RPMI8226 (cell line): ENCODE results near the gene IFT52.
"Not testable (repeated sequence)": the region's sequence is repeated elsewhere in the genome, so short reads cannot be mapped to it uniquely, and the experiment has no call there.

Experiments used
- DNase-seq: peaks from one replicate; pipeline ENCODE4 v3.0.0-alpha.2; 2015

The IFT52 gene

GRCh38 chr20:43569282-43569681 is 21.5 kb upstream of the IFT52 start:
- no peak for DNase-seq

- no peak for DNase-seq
Measured at GRCh38 chr20:43570496-43570895, 20.2 kb upstream of the IFT52 start.

DNA sequence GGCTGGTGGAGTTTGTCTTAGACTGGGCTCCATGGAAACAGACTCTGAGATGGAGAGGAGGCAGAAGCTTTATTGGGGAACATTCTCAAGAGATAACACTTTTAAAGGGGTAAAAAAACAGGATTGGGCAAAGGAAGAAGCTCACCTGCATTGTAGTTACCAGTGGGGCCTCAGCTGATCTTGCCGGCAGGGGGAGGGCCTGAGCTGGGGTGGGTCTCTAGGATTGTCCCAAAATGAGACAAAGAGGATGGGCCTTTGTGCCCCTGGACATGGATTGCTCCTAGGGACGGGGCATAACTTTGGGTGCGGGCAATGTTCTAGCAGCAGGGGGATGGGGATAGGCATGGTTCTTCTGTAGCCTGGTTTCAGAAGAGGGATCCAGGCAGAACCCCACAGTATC is 19.4 kb upstream of the IFT52 start:
- no peak for DNase-seq

GRCh38 chr20:43571771-43572170 is 19.0 kb upstream of the IFT52 start:
- DNase-seq, result no peak

GRCh38 chr20:43572891-43573290 is 17.8 kb upstream of the IFT52 start:
- DNase-seq, result peak; percentile 52

DNA sequence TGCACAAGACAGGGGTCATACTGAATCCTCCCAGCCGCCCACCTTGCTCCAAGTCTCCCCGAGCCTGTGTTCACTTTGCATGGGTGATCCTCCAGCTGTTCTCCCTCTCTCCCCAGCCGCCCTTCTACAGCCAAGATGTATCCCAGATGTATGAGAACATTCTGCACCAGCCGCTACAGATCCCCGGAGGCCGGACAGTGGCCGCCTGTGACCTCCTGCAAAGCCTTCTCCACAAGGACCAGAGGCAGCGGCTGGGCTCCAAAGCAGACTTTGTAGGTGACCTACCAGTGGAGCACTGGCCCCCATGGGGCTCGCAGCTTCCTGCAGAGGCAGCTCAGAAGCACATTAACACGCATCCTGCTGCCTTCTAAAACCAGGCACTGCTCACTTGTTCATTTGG is 14.6 kb upstream of the IFT52 start:
- DNase-seq, result no peak

- peak; percentile 25 for DNase-seq
Measured at GRCh38 chr20:43579861-43580793, 10.6 kb upstream of the IFT52 start.

GRCh38 chr20:43583133-43583864 is 7.4 kb upstream of the IFT52 start:
- DNase-seq, result no peak

- peak; percentile 94 for DNase-seq
Measured at GRCh38 chr20:43583982-43584432, 6.7 kb upstream of the IFT52 start.

DNA sequence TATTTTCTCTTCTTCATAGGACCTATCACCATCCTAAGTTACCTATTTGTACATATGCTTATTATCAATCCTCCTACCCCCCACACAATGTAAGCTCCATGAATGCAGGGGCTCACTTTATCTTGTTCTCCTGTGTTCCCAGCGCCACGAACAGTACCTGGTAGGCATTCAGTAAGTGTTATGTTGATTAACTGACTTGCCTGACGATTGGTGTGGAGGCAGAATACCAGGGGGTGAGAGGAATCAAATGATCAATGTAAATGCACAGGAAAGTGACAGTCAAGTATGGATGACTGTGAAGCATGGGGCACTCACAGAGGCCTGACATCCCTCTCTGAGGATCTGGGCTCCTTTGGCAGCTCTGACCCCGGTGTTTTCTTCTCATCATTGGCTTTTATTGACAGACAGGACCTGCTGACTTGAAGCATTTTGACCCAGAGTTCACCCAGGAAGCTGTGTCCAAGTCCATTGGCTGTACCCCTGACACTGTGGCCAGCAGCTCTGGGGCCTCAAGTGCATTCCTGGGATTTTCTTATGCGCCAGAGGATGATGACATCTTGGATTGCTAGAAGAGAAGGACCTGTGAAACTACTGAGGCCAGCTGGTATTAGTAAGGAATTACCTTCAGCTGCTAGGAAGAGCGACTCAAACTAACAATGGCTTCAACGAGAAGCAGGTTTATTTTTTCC is 6.1 kb upstream of the IFT52 start:
- no peak for DNase-seq

- no peak for DNase-seq
Measured at GRCh38 chr20:43586641-43587040, 4.1 kb upstream of the IFT52 start.

GRCh38 chr20:43588526-43588925 is 2.2 kb upstream of the IFT52 start:
- not testable (repeated sequence) for DNase-seq

- DNase-seq, result peak; percentile 26
Measured at GRCh38 chr20:43590036-43590391, 723 bp upstream of the IFT52 start.

DNA sequence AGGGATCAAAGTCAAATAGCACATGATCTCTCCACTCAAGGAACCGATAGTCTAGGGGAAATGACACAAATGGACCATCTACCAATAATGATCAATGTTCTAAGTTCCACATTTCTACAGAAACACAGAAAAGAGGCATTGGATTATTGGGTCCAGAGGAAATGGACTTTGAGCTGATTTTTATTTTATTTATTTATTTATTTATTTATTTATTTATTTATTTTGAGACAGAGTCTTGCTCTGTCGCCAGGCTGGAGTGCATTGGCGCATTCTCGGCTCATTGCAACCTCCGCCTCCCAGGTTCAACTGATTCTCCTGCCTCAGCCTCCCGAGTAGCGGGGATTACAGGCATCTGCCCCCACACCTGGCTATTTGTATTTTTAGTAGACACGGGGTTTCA is 11.2 kb downstream of the IFT52 start:
- not testable (repeated sequence) for DNase-seq

- no peak for DNase-seq
Measured at GRCh38 chr20:43603124-43603523, 12.4 kb downstream of the IFT52 start.

GRCh38 chr20:43605715-43606114 is 15.0 kb downstream of the IFT52 start:
- DNase-seq, result no peak

DNA sequence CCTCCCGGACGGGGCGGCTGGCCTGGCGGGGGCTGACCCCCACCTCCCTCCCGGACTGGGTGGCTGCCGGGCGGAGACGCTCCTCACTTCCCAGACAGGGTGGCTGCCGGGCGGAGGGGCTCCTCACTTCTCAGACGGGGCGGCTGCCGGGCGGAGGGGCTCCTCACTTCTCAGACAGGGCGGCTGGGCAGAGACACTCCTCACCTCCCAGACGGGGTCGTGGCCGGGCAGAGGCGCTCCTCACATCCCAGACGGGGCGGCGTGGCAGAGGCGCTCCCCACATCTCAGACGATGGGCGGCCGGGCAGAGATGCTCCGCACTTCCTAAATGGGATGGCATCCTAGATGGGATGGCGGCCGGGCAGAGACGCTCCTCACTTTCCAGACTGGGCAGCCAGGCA is 16.5 kb downstream of the IFT52 start:
- DNase-seq, result not testable (repeated sequence)

- no peak for DNase-seq
Measured at GRCh38 chr20:43631598-43631997, 40.9 kb downstream of the IFT52 start.

DNA sequence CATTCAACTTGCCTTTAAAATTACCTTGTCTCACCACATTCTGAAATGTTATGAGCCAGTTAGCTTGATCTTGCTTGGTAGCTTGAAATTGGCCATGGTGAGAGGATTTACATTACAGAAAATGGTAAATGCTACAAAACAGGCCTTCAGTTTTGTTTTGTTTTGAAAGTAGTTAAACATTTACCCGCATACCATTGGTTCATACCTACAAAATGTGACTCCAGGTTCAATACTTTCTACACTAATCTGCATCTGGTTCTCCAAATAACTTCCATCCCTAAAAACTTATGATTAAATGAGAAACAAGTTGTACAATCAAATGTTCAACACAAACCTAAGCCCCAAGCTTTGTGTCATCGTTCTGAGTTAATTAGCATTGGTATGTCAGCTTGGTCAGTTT is 45.7 kb downstream of the IFT52 start:
- no peak for DNase-seq

DNA sequence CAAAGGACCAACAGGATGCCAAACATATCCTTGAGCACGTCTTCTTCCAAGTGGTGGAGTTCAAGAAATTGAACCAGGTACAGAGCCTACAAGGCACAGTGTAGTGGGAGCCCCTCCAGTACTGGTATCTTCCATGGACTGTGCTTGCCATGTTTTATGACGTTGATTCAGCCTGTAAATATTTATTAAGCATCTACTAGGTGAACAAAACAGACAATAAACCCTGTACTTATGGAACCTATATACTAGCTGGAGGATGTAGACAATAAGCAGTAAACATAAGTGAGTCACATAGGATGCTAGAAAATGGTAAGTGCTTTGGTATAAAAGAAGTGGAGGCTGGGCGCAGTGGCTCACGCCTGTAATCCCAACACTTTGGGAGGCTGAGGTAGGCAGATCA is 51.8 kb downstream of the IFT52 start:
- DNase-seq, result no peak

DNA sequence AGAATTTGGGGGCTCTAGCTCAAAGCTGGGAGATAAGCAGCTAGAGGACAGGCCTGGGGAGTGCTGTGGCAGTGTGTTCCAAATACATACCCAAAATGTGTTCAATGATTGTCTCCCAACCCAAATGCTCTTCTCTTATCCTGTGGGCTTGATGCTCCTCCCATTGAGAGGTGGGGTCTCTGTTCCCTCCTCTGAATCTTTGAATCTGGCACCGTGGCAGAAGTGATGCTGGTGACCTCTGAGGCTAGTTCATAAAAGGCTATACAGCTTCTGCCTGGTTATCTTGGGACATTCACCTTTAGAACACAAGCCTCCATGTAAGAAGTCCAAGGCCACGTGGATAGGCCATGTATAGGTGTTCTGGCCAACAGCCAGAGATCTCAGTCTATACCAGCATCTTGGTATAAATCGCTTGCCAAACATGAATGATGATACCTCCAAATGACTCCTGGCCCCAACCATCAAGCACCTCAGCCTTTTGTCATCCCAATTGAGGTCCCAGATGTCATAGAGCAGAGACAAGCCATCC is 60.3 kb downstream of the IFT52 start:
- DNase-seq, result no peak

- not testable (repeated sequence) for DNase-seq
Measured at GRCh38 chr20:43651650-43652184, 61.0 kb downstream of the IFT52 start.

GRCh38 chr20:43653966-43654365 is 63.2 kb downstream of the IFT52 start:
- no peak for DNase-seq
